GM12878 (cell line): ENCODE measurements around the gene AKT1. TPM values are rescaled to one million over a fixed set of nuclear protein-coding genes. Genes with fewer than 3 reads are reported as not detected.

Experiments
- BACH1 ChIP-seq: fragments of 450-650 bp; IDR thresholded peaks from 2 replicates; pipeline ENCODE4 v1.6.1; 2017; ENCODE audit warnings: mild to moderate bottlenecking, borderline replicate concordance
- DPF2 ChIP-seq: fragments of 450-650 bp; IDR thresholded peaks from 2 replicates; pipeline ENCODE4 v1.6.1; 2017; ENCODE audit warnings: mild to moderate bottlenecking
- MXI1 ChIP-seq: fragments of 150-350 bp; IDR thresholded peaks from 2 replicates; pipeline ENCODE4 v1.6.1; 2011; ENCODE audit warnings: low read depth, mild to moderate bottlenecking, inconsistent platforms, low read length, improper control_type of control experiment
- NKRF ChIP-seq: fragments of 450-650 bp; conservative IDR thresholded peaks from 2 replicates; pipeline ENCODE4 v1.6.1; 2017; ENCODE audit warnings: mild to moderate bottlenecking, moderate library complexity
- SPI1 ChIP-seq: IDR thresholded peaks from 2 replicates; pipeline ENCODE4 v1.6.1; 2011; ENCODE audit warnings: low read depth, mild to moderate bottlenecking, low read length, moderate library complexity, borderline replicate concordance; ENCODE audit not compliant: insufficient read depth
- ZSCAN29 ChIP-seq: fragments of 450-650 bp; IDR thresholded peaks from 2 replicates; pipeline ENCODE4 v1.6.1; 2017; ENCODE audit warnings: mild to moderate bottlenecking, moderate library complexity
- polyA plus RNA-seq, 11 experiments: library from polyadenylated mRNA; depleted of rRNA in 4 of 11; unstranded in 6 of 11; stranded (reverse) in 5 of 11; fragments of >200 nt; fragmentation: Nextera tagmentation in 4 of 11; fragmentation: Illumina TruSeq in 1 of 11; extraction: Ambion mirVana in 4 of 11; extraction: Trizol in 1 of 11; gene quantifications; 1 replicate in 1 of 11; 2 replicates in 10 of 11; pipeline versions ENCODE4 v1.2.1 to v1.2.3, GENCODE V29; 2011 to 2016; ENCODE audit warnings: inconsistent platforms in 2 of 11, missing spikeins in 2 of 11, low read depth in 1 of 11
- total RNA-seq, 4 experiments: library from RNA; depleted of rRNA in 3 of 4; stranded (reverse); fragments of >200 nt in 3 of 4; fragmentation: Illumina TruSeq in 1 of 4; extraction: Trizol in 1 of 4; gene quantifications; 2 replicates each; pipeline versions ENCODE4 v1.2.1 to v1.2.3, GENCODE V29; 2013 to 2021
- TF ChIP-seq, protein P1 (sequence below): fragments of 450-650 bp; formaldehyde crosslinking; IDR thresholded peaks from 2 replicates; pipeline ENCODE4 v1.5.0; 2022; ENCODE audit warnings: mild to moderate bottlenecking, missing genetic modification characterization

Gene AKT1
- total and polyA plus RNA-seq, 10 of the 15 experiments (the other 5 are each of a cell fraction or from before 2014, with no cell fraction given) = 0.63 to 110 (median 58.9) TPM

GRCh38 chr14:104800771-104801519, 5.4 kb upstream of the AKT1 start, which contains the start of gene ZBTB42 (continued):
- TF ChIP-seq NKRF = peak; percentile 50; the same call in 1 of the 2 replicates
- TF ChIP-seq SPI1 = no peak
- no peak for TF ChIP-seq MXI1
- no peak for TF ChIP-seq ZSCAN29
- TF ChIP-seq DPF2 = 0 out of 2 replicates have a peak, but pooled peaks have one; percentile 41
- peak; percentile 50; the same call in 1 of the 2 replicates for TF ChIP-seq BACH1
- TF ChIP-seq, protein P1, sequence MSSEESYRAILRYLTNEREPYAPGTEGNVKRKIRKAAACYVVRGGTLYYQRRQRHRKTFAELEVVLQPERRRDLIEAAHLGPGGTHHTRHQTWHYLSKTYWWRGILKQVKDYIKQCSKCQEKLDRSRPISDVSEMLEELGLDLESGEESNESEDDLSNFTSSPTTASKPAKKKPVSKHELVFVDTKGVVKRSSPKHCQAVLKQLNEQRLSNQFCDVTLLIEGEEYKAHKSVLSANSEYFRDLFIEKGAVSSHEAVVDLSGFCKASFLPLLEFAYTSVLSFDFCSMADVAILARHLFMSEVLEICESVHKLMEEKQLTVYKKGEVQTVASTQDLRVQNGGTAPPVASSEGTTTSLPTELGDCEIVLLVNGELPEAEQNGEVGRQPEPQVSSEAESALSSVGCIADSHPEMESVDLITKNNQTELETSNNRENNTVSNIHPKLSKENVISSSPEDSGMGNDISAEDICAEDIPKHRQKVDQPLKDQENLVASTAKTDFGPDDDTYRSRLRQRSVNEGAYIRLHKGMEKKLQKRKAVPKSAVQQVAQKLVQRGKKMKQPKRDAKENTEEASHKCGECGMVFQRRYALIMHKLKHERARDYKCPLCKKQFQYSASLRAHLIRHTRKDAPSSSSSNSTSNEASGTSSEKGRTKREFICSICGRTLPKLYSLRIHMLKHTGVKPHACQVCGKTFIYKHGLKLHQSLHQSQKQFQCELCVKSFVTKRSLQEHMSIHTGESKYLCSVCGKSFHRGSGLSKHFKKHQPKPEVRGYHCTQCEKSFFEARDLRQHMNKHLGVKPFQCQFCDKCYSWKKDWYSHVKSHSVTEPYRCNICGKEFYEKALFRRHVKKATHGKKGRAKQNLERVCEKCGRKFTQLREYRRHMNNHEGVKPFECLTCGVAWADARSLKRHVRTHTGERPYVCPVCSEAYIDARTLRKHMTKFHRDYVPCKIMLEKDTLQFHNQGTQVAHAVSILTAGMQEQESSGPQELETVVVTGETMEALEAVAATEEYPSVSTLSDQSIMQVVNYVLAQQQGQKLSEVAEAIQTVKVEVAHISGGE (CRISPR knock-in tag) = no peak
- TF ChIP-seq, all 136 proteins: peak for 9
